ENCODE data around the gene EGR1.

The EGR1 gene

DNA sequence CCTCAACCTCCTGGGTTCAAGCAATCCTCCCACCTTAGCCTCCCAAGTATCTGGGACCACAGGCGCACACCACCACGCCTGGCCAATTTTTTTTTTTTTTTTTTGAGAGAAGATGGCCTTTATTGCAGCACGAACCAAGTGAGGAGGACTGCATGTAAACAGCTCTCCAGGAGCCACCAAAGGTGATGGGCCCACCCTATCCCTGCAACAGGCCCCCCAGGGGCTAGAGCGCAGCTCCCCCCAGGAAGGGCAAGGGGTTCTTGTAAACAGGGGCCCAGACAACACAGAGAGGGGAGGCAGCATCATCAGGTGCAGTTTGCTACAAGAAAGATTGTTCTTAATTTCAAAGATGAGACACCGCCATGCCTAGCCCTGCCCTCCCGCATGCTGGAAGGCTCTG is 12.6 kb upstream of the EGR1 start:
- no peak for DNase-seq (ENCODE audit: extremely low read depth in 1 of 2, low read depth in 1 of 2)

DNA sequence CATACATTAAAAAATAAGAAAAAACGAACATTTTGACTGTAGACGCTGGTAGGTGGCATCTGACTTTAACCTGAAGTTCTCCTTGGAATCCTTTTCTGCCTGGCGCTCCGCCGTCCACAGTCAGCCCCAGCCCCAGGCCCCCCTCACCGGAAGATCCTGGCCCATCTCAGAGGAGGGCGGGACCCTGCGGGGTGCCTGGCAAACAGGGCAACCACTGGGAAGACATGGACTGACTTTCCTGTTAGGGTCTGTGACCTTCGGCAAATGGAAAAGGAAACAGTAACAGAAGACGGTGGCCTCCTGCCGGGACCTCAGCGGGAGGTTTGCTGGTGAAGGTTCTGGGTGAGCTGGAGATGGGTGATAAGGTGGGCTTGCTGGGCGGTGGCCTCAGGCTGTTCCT is 11.7 kb upstream of the EGR1 start:
- DNase-seq (ENCODE audit: extremely low read depth in 1 of 2, low read depth in 1 of 2): no peak

DNA sequence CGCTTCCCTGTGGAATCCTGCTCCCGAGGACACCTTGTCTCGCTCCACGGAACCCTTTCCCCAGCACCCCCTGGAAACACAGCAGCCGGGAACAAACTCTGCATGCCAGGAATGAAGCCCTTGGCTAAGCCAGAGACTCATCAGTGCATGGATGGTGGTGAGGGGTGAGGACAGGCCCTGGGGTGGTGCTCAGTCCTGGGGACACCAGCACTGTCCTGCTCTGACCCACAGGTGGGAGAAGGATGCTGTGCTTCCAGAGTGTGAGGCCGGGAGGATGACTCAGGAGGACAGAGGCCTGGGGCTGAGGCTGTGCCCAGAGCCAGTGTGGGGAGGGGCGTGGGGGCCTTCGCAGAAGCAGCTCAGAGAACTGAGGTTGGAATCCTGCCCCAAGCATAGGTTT is 11.2 kb upstream of the EGR1 start:
- no peak for DNase-seq (ENCODE audit: extremely low read depth in 1 of 2, low read depth in 1 of 2)

DNA sequence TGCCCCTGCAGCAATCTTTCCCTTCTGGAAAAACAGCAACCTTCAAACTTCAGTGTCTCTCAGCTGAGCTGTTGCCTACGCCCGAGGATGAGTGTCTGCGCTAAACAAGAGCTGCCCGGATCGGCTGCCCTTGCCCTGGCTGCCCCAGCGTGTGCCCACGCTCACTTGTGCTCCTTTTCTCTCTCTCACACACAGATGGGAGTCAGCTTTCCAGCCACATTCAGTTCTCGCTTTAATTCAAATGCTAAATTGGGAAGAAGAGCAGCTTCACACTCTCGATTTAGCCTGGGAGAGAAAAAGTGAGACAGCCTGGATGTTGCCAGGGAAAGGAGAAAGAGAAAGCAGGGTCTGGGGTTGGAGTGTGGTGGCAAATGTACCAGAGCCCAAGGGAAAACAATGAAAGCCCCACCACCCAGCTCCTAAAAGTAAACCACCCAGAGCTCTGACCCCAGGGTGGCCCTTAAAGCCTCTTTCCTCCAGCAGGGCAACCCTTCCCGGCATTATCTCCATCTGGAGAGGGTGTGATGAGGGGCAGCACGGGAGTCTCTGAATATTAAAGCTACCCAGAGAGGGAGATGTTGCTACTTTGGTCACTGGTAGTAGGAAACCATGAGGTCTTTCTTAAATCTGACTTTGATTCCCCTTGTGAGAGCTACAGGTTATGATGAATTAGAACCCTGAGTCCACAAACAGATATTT is 9.9 kb upstream of the EGR1 start:
- DNase-seq (ENCODE audit: extremely low read depth in 1 of 2, low read depth in 1 of 2): no peak

DNA sequence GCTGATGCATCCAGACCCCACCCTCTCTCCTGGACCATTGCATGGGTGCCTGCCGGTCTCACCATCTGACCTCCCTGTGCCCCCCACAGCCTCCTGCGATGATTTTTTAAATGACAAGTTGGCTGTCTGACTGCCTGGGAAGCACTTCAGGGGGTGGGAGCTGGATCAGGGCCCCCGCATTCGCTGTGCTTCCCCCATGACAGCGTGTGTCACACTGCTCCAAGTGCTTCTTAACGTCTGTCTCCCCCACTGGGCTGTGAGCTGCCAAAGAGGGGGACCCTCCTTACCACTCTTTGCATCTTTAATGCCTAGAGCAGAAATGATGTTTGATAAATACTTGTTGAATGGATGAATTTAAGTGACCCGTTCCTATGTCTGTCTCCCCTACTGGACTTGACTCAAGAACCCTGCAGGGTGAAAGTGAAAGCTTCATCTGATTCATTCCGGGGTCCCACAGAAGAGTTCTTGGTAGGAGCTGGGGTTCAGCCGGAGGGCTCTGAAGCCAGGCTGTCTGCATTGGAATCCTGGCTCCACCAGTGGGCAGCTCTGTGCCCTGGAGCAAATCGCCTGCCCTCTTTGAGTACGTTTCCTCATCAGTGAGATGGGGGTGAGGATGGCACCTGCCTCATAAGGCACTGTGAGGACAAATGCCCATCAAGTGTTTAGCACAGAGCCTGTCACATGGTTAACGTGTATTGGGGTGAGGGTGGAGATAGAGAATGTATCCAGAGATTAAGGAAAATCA is 7.6 kb upstream of the EGR1 start:
- no peak for DNase-seq (ENCODE audit: extremely low read depth in 1 of 2, low read depth in 1 of 2)

DNA sequence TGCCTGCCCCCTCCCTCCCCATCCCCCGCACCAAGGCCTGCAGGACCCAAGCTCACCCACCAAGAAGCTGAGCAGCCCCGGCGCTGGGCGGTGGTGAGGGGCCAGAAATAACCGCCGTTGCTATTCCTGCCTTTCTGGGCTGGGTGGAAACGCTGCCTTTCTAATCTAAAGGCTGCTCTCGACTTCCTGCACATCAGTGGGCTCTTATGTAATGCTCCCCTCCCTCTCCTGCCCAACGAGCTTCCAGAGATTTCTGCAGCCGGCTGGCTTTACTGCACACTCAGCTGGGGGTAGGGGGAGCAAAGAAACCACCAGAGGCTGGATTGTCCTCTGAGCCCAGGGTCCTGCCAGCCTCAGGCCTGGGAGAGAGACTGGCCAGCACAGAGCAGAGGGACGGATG is 6.9 kb upstream of the EGR1 start:
- no peak for DNase-seq (ENCODE audit: extremely low read depth in 1 of 2, low read depth in 1 of 2)

DNA sequence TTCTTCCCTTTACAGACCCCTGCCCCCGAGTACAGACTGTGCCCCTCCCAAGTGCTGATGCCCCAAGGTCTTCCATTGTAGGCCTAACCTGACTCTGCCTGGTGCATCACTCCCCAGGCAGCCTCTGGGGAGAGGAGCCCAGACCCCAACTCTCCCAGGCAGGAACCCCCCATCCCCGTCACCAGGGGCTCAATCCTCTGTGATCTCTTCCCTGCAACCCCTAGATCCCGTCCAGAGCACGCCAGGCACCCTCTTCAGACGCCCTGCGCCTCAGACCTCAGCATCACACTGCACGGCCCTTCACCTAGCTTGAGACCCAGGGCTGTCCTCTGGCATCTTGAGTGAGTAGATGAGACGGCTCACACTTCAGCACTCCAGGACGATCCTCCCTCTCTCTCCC is 6.4 kb upstream of the EGR1 start:
- no peak for DNase-seq (ENCODE audit: extremely low read depth in 1 of 2, low read depth in 1 of 2)

DNA sequence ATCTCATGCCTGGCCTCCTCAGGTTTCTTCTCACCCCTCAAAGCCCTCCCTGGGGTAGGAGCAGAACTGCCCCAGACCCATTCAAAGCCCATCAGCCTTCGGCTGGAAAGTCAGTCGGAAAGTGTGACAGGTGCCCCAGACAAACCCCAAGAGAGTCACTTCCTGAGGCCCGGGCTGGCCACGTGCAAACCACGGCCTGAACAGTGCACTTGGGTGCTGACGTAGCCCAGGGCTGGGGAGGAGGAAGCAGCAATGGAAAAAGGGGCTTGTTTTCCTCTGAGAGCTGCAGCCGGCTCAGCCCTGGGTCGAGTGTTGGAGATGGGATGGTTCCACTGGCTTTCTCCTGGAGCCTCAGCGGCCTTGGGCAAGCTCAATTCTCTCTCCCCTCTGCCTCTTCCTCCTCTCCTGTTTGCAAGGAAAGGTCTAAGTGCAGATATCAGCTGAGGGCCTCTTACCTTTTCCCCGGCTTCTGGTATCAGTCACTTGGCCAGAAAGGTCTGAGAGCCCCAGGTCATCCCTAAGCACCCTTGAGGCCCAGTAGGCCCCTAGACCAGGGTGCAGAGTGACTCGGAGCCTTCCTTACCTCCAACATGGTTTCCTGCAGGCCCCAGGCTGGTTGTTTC is 5.9 kb upstream of the EGR1 start:
- peak; percentile 68 to 81 for DNase-seq (ENCODE audit: extremely low read depth in 1 of 2, low read depth in 1 of 2)

DNA sequence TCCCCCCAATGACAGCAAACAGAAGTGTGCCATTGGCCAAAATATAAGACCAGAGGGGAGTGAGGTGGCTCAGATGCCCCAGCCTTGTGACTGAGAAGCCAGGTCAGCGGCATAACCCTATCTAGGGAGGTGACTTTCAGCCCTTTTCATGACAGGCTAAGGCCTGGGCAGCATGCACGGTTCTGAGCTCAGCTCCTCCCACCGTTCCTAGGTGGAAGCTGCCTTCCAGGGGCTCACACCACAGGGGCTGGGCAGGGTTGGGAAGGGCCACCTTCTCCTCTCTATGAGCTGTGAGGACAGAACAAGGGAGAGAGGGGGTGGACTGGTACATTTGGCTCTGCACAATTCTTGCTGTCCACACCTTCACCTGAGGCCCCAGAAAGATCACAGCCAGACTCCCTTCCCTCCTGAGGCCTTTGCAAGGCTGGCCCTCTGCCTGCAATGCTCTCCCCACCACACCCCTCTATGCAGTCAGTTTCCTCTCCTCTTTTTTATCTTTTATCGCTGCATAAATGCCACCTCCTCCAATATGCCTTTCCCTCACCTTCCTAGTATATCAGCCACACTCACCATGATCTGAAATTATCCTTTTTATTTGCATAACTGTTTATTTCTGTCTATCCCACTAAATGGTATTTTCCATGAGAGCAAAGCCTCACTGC is 5.1 kb upstream of the EGR1 start:
- DNase-seq (ENCODE audit: extremely low read depth in 1 of 2, low read depth in 1 of 2): no peak

DNA sequence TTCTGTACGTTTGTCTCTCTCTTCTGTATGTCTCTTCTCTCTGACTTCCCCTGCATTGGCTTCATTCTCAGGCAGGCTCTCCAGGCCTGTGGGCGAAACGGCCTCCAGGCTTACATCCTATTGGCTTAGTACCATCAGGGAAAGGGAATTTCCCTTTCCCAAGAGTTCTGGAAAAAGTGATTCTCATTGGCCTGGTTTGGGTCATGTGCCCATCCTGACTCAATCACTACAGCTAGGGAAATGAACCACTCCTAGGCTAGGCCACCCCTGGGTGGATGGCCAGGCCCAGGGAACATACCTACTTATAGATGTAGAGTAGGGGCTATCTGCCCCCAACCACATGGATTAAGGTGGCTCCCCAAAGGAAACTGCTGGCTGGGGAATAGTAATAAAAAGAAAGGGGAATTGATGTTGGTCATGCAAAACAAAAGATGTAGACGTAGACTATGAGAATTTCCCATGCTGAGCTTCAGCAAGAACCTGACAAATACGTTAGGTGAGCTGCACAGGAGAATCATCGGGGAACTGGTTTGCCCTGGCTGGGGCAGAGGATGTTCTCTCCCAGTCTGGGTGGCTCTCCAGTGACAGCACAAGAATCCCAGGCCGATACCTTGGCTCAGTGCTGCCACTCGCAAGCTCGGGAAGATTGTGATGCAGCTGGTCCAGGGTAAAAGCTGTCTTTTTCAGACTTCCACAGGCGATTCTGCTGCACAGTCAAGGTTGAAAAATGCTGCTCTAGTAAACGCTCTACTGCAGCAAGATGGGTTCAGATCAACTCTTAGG is 3.7 kb upstream of the EGR1 start:
- no peak for DNase-seq (ENCODE audit: extremely low read depth in 1 of 2, low read depth in 1 of 2)

DNA sequence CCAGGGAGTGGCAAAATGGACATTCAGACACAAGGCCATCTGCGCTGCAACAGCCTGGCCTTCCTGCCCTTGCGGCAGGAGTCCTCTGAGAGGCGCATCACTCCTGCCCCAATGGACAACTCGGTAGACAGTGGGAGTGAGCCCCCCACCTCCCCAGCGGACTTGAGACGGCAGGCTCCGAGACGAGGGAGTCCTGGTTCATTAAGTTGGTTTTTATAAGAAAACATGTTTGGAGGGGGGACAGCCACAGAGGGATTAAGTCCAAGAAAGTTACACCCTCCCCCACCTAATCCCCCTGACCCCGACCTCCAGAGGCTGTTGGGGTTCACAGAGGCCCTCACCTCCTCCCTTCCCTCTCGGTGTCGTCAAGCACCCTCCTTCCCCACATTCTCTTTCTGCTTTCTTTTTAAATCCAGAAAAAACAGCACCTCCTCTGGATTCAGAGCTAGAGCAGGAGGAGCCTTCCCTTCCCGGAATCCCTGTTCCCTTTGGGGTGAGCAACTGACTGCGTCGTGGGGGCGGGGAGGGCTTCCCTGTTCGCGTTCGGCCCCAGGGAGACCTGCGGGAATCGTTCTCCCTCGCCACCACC is 1.8 kb upstream of the EGR1 start:
- no peak for DNase-seq (ENCODE audit: extremely low read depth in 1 of 2, low read depth in 1 of 2)

DNA sequence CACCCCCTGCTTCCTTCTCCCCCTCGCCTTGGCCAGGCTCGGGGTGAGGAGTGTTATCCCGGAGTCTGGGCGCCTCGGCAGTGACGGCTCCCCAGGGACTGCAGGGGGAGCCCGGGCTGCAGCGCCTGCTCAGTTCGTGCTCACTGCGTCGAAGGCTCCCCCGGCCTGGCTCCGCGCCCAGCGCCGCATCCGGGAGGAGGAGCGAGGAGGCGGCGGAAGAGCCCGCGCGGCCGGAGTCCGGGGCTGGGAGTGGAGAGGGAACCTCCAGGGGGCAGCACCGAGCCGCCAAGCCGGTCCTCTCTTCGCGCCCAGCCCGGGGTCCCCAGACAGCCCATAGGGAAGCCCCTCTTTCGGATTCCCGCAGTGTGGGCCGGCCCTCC is 1.3 kb upstream of the EGR1 start:
- DNase-seq (ENCODE audit: extremely low read depth in 1 of 2, low read depth in 1 of 2): peak; percentile 82 to 91

DNA sequence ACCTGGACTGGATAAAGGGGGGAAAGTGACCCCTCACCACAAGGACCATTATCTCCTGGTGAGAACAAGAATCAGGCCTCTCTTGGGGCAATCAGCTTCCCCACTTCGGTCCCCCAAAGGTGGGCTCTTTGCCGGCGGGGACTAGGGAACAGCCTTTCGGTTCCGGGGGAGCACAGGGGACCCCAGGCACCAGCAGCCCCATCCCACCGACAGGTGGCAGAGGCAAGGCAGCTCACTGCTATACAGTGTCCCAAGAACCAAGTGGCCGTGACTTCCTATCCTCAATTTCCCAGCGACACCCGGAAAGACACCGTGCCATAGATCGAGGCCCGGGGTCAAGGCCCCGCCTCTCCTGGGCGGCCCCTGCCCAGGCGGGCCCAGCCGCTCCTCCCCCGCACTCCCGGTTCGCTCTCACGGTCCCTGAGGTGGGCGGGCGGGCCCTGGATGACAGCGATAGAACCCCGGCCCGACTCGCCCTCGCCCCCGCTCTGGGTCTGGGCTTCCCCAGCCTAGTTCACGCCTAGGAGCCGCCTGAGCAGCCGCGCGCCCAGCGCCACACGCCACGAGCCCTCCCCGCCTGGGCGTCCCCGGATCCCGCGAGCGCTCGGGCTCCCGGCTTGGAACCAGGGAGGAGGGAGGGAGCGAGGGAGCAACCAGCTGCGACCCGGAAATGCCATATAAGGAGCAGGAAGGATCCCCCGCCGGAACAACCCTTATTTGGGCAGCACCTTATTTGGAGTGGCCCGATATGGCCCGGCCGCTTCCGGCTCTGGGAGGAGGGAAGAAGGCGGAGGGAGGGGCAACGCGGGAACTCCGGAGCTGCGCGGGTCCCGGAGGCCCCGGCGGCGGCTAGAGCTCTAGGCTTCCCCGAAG is 655 bp upstream of the EGR1 start:
- peak; percentile 89 to 93 for DNase-seq (ENCODE audit: extremely low read depth in 1 of 2, low read depth in 1 of 2)

DNA sequence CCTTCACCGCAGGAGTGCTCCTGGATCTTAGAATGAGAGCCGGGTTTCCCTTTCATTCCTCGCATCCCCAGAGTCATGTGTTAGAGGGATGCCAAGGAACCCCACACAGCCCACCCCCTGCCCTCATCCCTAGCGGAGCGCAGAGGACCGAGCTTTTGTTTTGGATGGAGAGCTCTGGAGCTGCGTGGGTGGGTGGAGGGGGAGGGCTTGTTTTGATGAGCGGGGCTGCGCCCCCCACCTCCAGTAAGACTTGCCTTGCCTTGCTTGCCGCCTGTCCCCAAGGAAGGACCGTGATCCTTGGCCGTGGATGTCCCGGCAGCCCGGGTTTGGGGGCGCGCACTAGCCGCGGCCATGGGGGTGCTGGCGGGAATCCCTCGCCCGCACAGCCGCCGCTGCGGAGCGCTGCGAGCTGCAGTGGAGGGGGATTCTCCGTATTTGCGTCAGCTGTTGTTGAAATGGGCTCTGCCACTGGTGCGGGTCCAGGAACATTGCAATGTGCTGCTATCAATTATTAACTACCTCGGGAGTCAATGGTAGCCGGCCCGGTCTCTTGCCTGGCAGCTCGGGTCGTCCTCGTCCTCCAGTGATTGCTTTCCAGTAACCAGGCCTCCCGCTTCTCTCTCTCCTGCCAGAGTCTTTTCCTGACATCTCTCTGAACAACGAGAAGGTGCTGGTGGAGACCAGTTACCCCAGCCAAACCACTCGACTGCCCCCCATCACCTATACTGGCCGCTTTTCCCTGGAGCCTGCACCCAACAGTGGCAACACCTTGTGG is 1.0 kb downstream of the EGR1 start:
- DNase-seq (ENCODE audit: extremely low read depth in 1 of 2, low read depth in 1 of 2): no peak

DNA sequence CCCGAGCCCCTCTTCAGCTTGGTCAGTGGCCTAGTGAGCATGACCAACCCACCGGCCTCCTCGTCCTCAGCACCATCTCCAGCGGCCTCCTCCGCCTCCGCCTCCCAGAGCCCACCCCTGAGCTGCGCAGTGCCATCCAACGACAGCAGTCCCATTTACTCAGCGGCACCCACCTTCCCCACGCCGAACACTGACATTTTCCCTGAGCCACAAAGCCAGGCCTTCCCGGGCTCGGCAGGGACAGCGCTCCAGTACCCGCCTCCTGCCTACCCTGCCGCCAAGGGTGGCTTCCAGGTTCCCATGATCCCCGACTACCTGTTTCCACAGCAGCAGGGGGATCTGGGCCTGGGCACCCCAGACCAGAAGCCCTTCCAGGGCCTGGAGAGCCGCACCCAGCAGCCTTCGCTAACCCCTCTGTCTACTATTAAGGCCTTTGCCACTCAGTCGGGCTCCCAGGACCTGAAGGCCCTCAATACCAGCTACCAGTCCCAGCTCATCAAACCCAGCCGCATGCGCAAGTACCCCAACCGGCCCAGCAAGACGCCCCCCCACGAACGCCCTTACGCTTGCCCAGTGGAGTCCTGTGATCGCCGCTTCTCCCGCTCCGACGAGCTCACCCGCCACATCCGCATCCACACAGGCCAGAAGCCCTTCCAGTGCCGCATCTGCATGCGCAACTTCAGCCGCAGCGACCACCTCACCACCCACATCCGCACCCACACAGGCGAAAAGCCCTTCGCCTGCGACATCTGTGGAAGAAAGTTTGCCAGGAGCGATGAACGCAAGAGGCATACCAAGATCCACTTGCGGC is 1.8 kb downstream of the EGR1 start:
- DNase-seq (ENCODE audit: extremely low read depth in 1 of 2, low read depth in 1 of 2): peak in 1 of 2 donors; percentile 37

DNA sequence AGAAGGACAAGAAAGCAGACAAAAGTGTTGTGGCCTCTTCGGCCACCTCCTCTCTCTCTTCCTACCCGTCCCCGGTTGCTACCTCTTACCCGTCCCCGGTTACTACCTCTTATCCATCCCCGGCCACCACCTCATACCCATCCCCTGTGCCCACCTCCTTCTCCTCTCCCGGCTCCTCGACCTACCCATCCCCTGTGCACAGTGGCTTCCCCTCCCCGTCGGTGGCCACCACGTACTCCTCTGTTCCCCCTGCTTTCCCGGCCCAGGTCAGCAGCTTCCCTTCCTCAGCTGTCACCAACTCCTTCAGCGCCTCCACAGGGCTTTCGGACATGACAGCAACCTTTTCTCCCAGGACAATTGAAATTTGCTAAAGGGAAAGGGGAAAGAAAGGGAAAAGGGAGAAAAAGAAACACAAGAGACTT is 2.4 kb downstream of the EGR1 start:
- peak in 1 of 2 donors; percentile 48 for DNase-seq (ENCODE audit: extremely low read depth in 1 of 2, low read depth in 1 of 2)

DNA sequence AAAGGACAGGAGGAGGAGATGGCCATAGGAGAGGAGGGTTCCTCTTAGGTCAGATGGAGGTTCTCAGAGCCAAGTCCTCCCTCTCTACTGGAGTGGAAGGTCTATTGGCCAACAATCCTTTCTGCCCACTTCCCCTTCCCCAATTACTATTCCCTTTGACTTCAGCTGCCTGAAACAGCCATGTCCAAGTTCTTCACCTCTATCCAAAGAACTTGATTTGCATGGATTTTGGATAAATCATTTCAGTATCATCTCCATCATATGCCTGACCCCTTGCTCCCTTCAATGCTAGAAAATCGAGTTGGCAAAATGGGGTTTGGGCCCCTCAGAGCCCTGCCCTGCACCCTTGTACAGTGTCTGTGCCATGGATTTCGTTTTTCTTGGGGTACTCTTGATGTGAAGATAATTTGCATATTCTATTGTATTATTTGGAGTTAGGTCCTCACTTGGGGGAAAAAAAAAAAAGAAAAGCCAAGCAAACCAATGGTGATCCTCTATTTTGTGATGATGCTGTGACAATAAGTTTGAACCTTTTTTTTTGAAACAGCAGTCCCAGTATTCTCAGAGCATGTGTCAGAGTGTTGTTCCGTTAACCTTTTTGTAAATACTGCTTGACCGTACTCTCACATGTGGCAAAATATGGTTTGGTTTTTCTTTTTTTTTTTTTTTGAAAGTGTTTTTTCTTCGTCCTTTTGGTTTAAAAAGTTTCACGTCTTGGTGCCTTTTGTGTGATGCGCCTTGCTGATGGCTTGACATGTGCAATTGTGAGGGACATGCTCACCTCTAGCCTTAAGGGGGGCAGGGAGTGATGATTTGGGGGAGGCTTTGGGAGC is 3.1 kb downstream of the EGR1 start:
- DNase-seq (ENCODE audit: extremely low read depth in 1 of 2, low read depth in 1 of 2): no peak
